ENCODE results near the gene TANGO2. TPM values are rescaled to one million over a fixed set of nuclear protein-coding genes. Genes with fewer than 3 reads are reported as not detected.

TANGO2 gene
- total and polyA plus RNA-seq, 4 donors: 24.8 to 45.3 (median 36.6) TPM

GRCh38 chr22:20102203-20102780 lies 81.4 kb downstream of the TANGO2 start:
- Histone ChIP-seq H3K4me1 (ENCODE audit: control insufficient read depth in 1 of 2, insufficient read depth in 2 of 2, low read length in 2 of 2) (no peaks in the 10 kb centered on the region), H3K36me3 (ENCODE audit: control insufficient read depth in 1 of 2, insufficient read depth in 2 of 2, low read length in 1 of 2) (peaks cover 4 to 9% of the 10 kb centered on the region in 2 donors), H3K4me3 (ENCODE audit: low read length in 2 of 2) (no peak overlapping the region), H3K27me3 (ENCODE audit: control insufficient read depth in 1 of 2, insufficient read depth in 2 of 2, low read length in 1 of 2) (no peaks in the 10 kb centered on the region), H3K27ac (ENCODE audit: low read depth in 1 of 2, low read length in 2 of 2) (no peak overlapping the region), H3K9me3 (ENCODE audit: control insufficient read depth, low read length) (no peaks in the 10 kb centered on the region)
- ATAC-seq (ENCODE audit: low FRiP score): no peak
- peak; percentile 36 to 37 for DNase-seq
- intact Hi-C loops (cut with DNase I): no loop called here
- 88% methylated on average over 12 of the region's 12 CpGs for WGBS, 2 donors

- ATAC-seq (ENCODE audit: low FRiP score): no peak
- Histone ChIP-seq H3K4me3 (ENCODE audit: low read length in 2 of 2) (no peak overlapping the region), H3K36me3 (ENCODE audit: control insufficient read depth in 1 of 2, insufficient read depth in 2 of 2, low read length in 1 of 2) (peaks cover 0 to 14% of the 10 kb centered on the region in 2 donors), H3K27ac (ENCODE audit: low read depth in 1 of 2, low read length in 2 of 2) (no peak overlapping the region), H3K27me3 (ENCODE audit: control insufficient read depth in 1 of 2, insufficient read depth in 2 of 2, low read length in 1 of 2) (no peaks in the 10 kb centered on the region), H3K9me3 (ENCODE audit: control insufficient read depth, low read length) (no peaks in the 10 kb centered on the region), H3K4me1 (ENCODE audit: control insufficient read depth in 1 of 2, insufficient read depth in 2 of 2, low read length in 2 of 2) (no peaks in the 10 kb centered on the region)
- 92 to 95% methylated on average over 7 of the region's 7 CpGs for WGBS, 2 donors
- DNase-seq: peak; percentile 34 to 36
- intact Hi-C loops (cut with DNase I): no loop called here
These were observed 84.7 kb downstream of the TANGO2 start for GRCh38 chr22:20105456-20106204.

- DNase-seq (peak; percentile 25 to 56), ATAC-seq (ENCODE audit: low FRiP score) (no peak)
- Histone ChIP-seq H3K27ac (ENCODE audit: low read depth in 1 of 2, low read length in 2 of 2) (no peak overlapping the region), H3K4me1 (ENCODE audit: control insufficient read depth in 1 of 2, insufficient read depth in 2 of 2, low read length in 2 of 2) (no peaks in the 10 kb centered on the region), H3K4me3 (ENCODE audit: low read length in 2 of 2) (no peak overlapping the region), H3K36me3 (ENCODE audit: control insufficient read depth in 1 of 2, insufficient read depth in 2 of 2, low read length in 1 of 2) (peaks cover 0 to 14% of the 10 kb centered on the region in 2 donors), H3K9me3 (ENCODE audit: control insufficient read depth, low read length) (no peaks in the 10 kb centered on the region), H3K27me3 (ENCODE audit: control insufficient read depth in 1 of 2, insufficient read depth in 2 of 2, low read length in 1 of 2) (no peaks in the 10 kb centered on the region)
- 87 to 89% methylated on average over 20 of the region's 20 CpGs for WGBS, 2 donors
- intact Hi-C loops (cut with DNase I): no loop called here
These were observed 85.4 kb downstream of the TANGO2 start for GRCh38 chr22:20106205-20106848.

- intact Hi-C loops (cut with DNase I): no loop called here
- Histone ChIP-seq H3K36me3 (ENCODE audit: control insufficient read depth in 1 of 2, insufficient read depth in 2 of 2, low read length in 1 of 2) (peaks cover 0 to 14% of the 10 kb centered on the region in 2 donors), H3K9me3 (ENCODE audit: control insufficient read depth, low read length) (no peaks in the 10 kb centered on the region), H3K4me1 (ENCODE audit: control insufficient read depth in 1 of 2, insufficient read depth in 2 of 2, low read length in 2 of 2) (no peaks in the 10 kb centered on the region), H3K4me3 (ENCODE audit: low read length in 2 of 2) (no peak overlapping the region), H3K27me3 (ENCODE audit: control insufficient read depth in 1 of 2, insufficient read depth in 2 of 2, low read length in 1 of 2) (no peaks in the 10 kb centered on the region), H3K27ac (ENCODE audit: low read depth in 1 of 2, low read length in 2 of 2) (no peak overlapping the region)
- DNase-seq (peak; percentile 21 to 67), ATAC-seq (ENCODE audit: low FRiP score) (no peak)
- WGBS, 2 donors: 88 to 93% methylated on average over 10 of the region's 10 CpGs
These were observed 85.9 kb downstream of the TANGO2 start for GRCh38 chr22:20106849-20107237.

- intact Hi-C loops (cut with DNase I): no loop called here
- H3K27ac ChIP-seq (ENCODE audit: low read depth in 1 of 2, low read length in 2 of 2): no peak overlapping the region
- H3K4me1 ChIP-seq (ENCODE audit: control insufficient read depth in 1 of 2, insufficient read depth in 2 of 2, low read length in 2 of 2): no peaks in the 10 kb centered on the region
- no peaks in the 10 kb centered on the region for H3K27me3 ChIP-seq (ENCODE audit: control insufficient read depth in 1 of 2, insufficient read depth in 2 of 2, low read length in 1 of 2)
- WGBS, 2 donors: 91% methylated on average over 7 of the region's 7 CpGs
- ATAC-seq (ENCODE audit: low FRiP score) (no peak), DNase-seq (peak; percentile 36 to 54)
- no peak overlapping the region for H3K4me3 ChIP-seq (ENCODE audit: low read length in 2 of 2)
- H3K36me3 ChIP-seq (ENCODE audit: control insufficient read depth in 1 of 2, insufficient read depth in 2 of 2, low read length in 1 of 2): peaks cover 0 to 11% of the 10 kb centered on the region in 2 donors
- no peaks in the 10 kb centered on the region for H3K9me3 ChIP-seq (ENCODE audit: control insufficient read depth, low read length)
These were observed 86.6 kb downstream of the TANGO2 start for GRCh38 chr22:20107471-20107901.

- intact Hi-C loops (cut with DNase I): no loop called here
- Histone ChIP-seq H3K27me3 (ENCODE audit: control insufficient read depth in 1 of 2, insufficient read depth in 2 of 2, low read length in 1 of 2) (no peaks in the 10 kb centered on the region), H3K4me1 (ENCODE audit: control insufficient read depth in 1 of 2, insufficient read depth in 2 of 2, low read length in 2 of 2) (no peaks in the 10 kb centered on the region), H3K9me3 (ENCODE audit: control insufficient read depth, low read length) (no peaks in the 10 kb centered on the region), H3K27ac (ENCODE audit: low read depth in 1 of 2, low read length in 2 of 2) (no peak overlapping the region), H3K4me3 (ENCODE audit: low read length in 2 of 2) (no peak overlapping the region), H3K36me3 (ENCODE audit: control insufficient read depth in 1 of 2, insufficient read depth in 2 of 2, low read length in 1 of 2) (peaks cover 0 to 10% of the 10 kb centered on the region in 2 donors)
- DNase-seq (peak; percentile 32 to 67), ATAC-seq (ENCODE audit: low FRiP score) (no peak)
- 70 to 72% methylated on average over 13 of the region's 13 CpGs for WGBS, 2 donors
These were observed 87.2 kb downstream of the TANGO2 start for GRCh38 chr22:20107951-20108756.

GRCh38 chr22:20108757-20109230 lies 87.9 kb downstream of the TANGO2 start:
- intact Hi-C loops (cut with DNase I): no loop called here
- peaks cover 0 to 10% of the 10 kb centered on the region in 2 donors for H3K36me3 ChIP-seq (ENCODE audit: control insufficient read depth in 1 of 2, insufficient read depth in 2 of 2, low read length in 1 of 2)
- H3K27me3 ChIP-seq (ENCODE audit: control insufficient read depth in 1 of 2, insufficient read depth in 2 of 2, low read length in 1 of 2): no peaks in the 10 kb centered on the region
- no peak overlapping the region for H3K27ac ChIP-seq (ENCODE audit: low read depth in 1 of 2, low read length in 2 of 2)
- ATAC-seq (ENCODE audit: low FRiP score) (no peak), DNase-seq (peak in 1 of 2 donors; percentile 21)
- no peak overlapping the region for H3K4me3 ChIP-seq (ENCODE audit: low read length in 2 of 2)
- H3K4me1 ChIP-seq (ENCODE audit: control insufficient read depth in 1 of 2, insufficient read depth in 2 of 2, low read length in 2 of 2): no peaks in the 10 kb centered on the region
- H3K9me3 ChIP-seq (ENCODE audit: control insufficient read depth, low read length): no peaks in the 10 kb centered on the region
- 82 to 85% methylated on average over 12 of the region's 12 CpGs for WGBS, 2 donors
